ENCODE measurements around the gene KAZN. TPM values are rescaled to one million over a fixed set of nuclear protein-coding genes. Genes with fewer than 3 reads are reported as not detected.

The KAZN gene
- total RNA-seq, 3 donors from 2014 or later: 12.2 to 16.4 (median 16.2) TPM

- no peak for DNase-seq (ENCODE audit: low spot score in 2 of 2)
- H3K4me3 ChIP-seq: no peak overlapping the region
- no peaks in the 10 kb centered on the region for H3K27me3 ChIP-seq
- intact Hi-C loops (cut with DNase I; ENCODE audit: low total_unique reads): no loop called here
- H3K9me3 ChIP-seq: no peaks in the 10 kb centered on the region
- no peak for TF ChIP-seq POLR2A (IDR thresholded peaks at IDR 0.05)
- TF ChIP-seq POLR2AphosphoS5 (IDR thresholded peaks at IDR 0.05): no peak
- no peak for TF ChIP-seq CTCF (IDR thresholded peaks at IDR 0.05)
- no peaks in the 10 kb centered on the region for H3K4me1 ChIP-seq
- H3K27ac ChIP-seq: no peak overlapping the region
- H3K36me3 ChIP-seq: no peaks in the 10 kb centered on the region
Measured at GRCh38 chr1:15083578-15083977, 485.1 kb downstream of the KAZN start.

GRCh38 chr1:15088281-15088971, 489.9 kb downstream of the KAZN start:
- H3K36me3 ChIP-seq: no peaks in the 10 kb centered on the region
- peaks cover 0 to 3% of the 10 kb centered on the region in 2 donors for H3K4me1 ChIP-seq
- H3K4me3 ChIP-seq: no peak overlapping the region
- TF ChIP-seq CTCF (IDR thresholded peaks at IDR 0.05): no peak
- TF ChIP-seq POLR2AphosphoS5 (IDR thresholded peaks at IDR 0.05): no peak
- H3K27ac ChIP-seq: peak overlapping the region; percentile 60 to 68
- H3K27me3 ChIP-seq: no peaks in the 10 kb centered on the region
- no peaks in the 10 kb centered on the region for H3K9me3 ChIP-seq
- DNase-seq (ENCODE audit: low spot score in 2 of 2): no peak
- intact Hi-C loops (cut with DNase I; ENCODE audit: low total_unique reads): no loop called here

- Histone ChIP-seq H3K27ac (peak overlapping the region; percentile 68 to 76), H3K9me3 (no peaks in the 10 kb centered on the region), H3K27me3 (no peaks in the 10 kb centered on the region), H3K36me3 (no peaks in the 10 kb centered on the region), H3K4me1 (peaks cover 0 to 3% of the 10 kb centered on the region in 2 donors), H3K4me3 (no peak overlapping the region)
- DNase-seq (ENCODE audit: low spot score in 2 of 2): peak in 1 of 2 donors; percentile 23
- TF ChIP-seq POLR2A (IDR thresholded peaks at IDR 0.05) (no peak), CTCF (IDR thresholded peaks at IDR 0.05) (no peak), POLR2AphosphoS5 (IDR thresholded peaks at IDR 0.05) (no peak)
- intact Hi-C loops (cut with DNase I; ENCODE audit: low total_unique reads): no loop called here
Measured at GRCh38 chr1:15089258-15089992, 490.9 kb downstream of the KAZN start.

DNA sequence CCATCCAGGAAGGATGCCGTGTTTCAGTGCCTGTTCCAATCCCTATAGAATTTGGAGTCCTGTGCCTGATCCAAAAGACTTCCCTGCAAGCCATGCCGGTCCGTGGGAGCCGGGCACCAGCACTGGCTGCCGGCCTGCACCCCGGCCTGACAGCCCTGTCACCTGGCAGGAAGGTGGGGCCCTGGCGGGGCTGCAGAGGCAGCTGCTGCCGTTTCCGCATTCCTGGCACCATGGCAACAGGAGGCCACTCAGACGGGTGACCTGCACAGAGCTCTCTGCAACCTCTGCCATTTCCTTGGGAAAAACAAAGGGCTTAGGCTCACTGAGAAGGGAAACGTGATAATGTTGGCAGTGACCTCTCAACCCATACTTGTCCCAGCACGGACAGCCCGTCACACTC, 491.9 kb downstream of the KAZN start:
- TF ChIP-seq POLR2A (IDR thresholded peaks at IDR 0.05) (no peak), CTCF (IDR thresholded peaks at IDR 0.05) (no peak), POLR2AphosphoS5 (IDR thresholded peaks at IDR 0.05) (peak in 1 of 3 donors; percentile 25)
- intact Hi-C loops (cut with DNase I; ENCODE audit: low total_unique reads): no loop called here
- Histone ChIP-seq H3K27me3 (no peaks in the 10 kb centered on the region), H3K4me1 (peaks cover 0 to 3% of the 10 kb centered on the region in 2 donors), H3K4me3 (no peak overlapping the region), H3K27ac (peak overlapping the region; percentile 60 to 76), H3K36me3 (no peaks in the 10 kb centered on the region), H3K9me3 (no peaks in the 10 kb centered on the region)
- DNase-seq (ENCODE audit: low spot score in 2 of 2): peak; percentile 83 to 87

- Histone ChIP-seq H3K27ac (no peak overlapping the region), H3K9me3 (no peaks in the 10 kb centered on the region), H3K4me3 (no peak overlapping the region), H3K27me3 (no peaks in the 10 kb centered on the region), H3K36me3 (no peaks in the 10 kb centered on the region), H3K4me1 (no peaks in the 10 kb centered on the region)
- DNase-seq (ENCODE audit: low spot score in 2 of 2): no peak
- no peak for TF ChIP-seq CTCF (IDR thresholded peaks at IDR 0.05)
- intact Hi-C loops (cut with DNase I; ENCODE audit: low total_unique reads): no loop called here
Measured at GRCh38 chr1:15094056-15094455, 495.6 kb downstream of the KAZN start.
